ENCODE results near the gene C3orf49.

Gene C3orf49, protein sequence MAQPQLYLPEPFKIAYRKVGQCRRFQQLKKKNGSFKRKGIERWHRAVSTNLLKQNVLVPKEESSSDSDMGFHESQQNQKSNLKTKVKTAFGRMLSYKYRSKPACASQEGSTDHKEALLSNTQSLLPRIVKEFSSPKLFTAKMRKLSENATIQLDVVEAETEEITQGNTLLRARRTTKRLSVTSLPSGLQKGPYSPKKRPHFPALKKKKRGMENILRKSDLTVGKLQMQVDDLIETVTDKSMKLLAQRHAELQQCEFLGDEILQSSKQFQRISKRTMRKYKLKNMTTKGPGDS

DNA sequence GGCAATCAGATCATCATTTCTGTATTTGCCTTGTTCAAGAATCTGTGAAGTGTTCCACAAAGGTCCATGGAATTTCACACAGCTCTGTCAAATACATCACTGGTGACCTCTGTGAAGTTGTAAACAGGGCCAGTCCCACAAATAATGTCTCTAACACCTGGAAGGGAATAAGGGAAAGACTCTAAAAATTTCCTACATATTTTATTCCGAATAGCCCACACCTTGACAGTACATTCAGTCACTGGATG is at the start of gene C3orf49:
C3orf49 (plus strand) TSS at position 149 of the 248 bp plus-strand sequence. CDS start 173 bp downstream, outside the sequence.
- no peak for DNase-seq (ENCODE audit: low spot score)

DNA sequence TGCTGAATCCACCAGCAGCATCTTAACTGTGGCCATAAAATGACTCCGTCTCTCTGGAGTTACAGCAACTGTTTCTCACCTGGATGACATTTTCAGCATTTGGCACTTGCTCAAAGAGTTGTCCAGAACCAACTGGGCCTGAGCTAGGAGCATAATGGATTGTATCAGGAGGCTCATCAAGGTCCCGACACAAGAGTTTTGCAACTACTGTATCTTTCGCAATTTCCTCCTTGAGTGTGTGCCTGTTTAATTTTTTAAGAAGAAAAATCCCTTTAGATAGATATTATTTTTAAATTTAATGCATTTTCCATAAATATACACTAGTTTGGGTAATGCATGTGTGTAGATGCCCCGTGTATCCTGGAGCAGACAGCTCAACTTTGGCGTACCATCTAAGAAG is 44.3 kb upstream of the C3orf49 start:
- no peak for DNase-seq (ENCODE audit: low spot score)

DNA sequence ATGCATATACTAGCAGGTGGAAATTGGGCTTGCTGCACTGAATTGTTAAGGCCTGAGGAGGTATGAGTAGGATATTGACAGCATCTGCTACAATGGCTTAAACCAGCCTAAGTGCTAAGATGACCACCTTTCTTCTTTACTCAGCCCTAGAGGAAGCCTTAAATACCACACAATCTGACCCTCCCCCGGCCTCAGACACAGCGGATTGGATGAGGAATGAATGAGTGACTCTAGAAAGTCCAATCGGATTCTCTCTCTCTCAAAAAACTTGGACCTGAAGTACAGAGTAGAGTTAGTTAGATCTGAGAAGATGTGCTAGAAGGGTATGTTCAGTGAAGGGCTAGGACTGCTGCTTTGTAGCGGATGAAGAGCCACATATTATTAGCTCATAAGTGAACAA is 39.9 kb upstream of the C3orf49 start:
- DNase-seq (ENCODE audit: low spot score) = no peak

DNA sequence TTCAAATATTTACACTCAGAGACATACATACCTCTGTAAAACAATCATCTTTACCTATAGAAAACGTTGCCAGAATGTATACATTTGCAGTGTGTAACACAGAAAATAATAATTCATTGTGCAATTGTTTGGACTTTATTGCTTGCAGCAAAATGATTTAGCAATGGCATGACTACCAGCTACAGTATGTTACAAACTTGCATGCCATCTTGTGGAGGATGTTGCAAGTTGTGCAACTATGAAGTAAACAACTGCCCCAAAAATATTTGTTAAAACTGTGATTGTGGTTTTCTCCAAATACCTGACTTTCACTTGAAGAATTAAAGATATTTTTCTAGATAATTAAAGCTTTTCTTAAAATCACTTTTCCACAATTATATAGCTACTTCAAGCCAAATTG is 27.1 kb upstream of the C3orf49 start:
- DNase-seq (ENCODE audit: low spot score) = no peak

DNA sequence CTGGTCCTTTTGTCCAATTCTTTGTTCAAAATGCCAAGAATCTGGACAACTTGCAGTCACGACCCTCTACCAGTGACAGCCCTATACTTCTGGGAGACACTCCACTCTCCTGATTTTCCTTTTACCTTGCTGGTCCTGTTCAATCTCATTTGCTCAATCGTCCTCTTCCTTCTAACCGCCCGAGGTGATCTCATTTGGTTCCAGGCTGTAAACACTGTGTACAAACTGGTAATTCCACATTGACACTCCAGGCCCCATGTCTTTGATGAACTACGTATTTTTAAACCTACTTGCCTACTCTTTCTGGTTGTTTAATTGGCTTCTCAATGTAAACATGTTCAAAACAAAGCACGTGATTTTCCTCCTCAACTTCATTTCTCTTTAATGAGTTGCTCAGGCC is 23.7 kb upstream of the C3orf49 start:
- DNase-seq (ENCODE audit: low spot score) = no peak

DNA sequence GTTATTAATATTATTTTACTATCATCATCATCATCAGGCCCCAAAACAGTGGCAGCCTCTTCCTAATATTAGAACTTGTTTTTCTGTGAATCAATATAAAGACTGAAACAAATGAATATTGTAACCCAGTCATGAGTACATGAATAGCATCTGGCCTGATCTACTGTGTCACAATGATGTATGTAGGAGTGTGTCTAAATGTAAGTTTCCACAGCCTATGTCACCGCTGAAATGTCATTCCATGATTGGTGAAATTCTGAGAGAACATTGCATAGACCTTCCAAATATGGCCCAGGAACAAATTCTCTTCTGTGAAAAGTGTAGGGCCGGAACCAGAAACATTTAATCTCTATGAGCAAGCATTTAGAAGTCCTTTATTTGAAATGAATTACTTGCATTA is 20.6 kb upstream of the C3orf49 start:
- DNase-seq (ENCODE audit: low spot score) = no peak

DNA sequence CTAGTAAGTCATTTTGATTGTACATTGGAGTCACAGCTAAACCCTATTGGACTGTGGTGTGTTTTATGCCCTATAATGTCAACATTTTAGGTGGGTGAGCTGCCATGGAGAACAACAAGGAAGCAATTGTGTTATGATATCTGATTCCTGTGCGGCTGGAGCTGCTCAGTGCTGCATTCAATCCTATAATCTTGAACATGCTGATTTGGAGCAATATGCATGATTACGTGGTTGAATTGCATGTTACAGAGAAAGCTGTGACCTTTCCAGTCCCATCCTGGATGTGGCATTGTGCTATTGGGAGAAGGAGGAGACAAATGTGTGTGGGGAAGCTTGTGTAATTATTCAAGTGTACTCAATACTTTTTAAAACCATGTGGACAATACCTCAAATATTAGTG is 20.1 kb upstream of the C3orf49 start:
- DNase-seq (ENCODE audit: low spot score) = no peak

DNA sequence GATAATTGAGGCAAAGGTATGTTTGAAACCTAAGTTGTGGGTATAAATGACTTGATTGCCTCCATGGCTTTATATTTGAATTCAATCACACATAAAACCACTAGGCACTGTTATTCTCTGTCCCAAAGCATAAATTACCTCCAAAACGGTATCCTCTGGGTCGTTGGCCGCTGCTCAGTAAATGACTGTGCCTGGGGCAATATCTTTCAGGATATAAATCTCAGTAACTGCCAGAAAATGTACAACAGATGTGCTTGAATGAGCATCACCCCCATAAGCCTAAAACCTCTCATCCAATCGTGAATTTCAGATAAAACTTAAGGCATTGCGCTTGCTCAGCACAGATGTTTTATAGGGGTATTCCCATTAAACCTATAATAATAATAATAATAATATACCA is 19.0 kb upstream of the C3orf49 start:
- DNase-seq (ENCODE audit: low spot score) = no peak

DNA sequence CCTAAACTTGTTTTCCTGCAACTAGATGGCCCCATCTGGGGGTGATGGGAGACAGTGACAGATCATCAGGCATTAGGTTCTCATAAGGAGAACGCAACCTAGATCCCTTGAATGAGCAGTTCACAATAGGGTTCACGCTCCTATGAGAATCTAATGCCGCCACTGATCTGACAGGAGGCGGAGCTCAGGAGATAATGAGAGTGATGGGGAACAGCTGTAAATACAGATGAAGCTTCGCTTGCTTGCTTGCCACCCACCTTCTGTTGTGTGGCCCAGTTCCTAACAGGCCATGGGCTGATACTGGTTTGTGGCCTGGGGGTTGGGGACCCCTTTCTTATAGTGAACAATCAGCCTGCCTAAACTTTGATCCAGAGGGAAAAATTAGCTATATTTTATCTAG is 15.2 kb upstream of the C3orf49 start:
- DNase-seq (ENCODE audit: low spot score) = no peak

DNA sequence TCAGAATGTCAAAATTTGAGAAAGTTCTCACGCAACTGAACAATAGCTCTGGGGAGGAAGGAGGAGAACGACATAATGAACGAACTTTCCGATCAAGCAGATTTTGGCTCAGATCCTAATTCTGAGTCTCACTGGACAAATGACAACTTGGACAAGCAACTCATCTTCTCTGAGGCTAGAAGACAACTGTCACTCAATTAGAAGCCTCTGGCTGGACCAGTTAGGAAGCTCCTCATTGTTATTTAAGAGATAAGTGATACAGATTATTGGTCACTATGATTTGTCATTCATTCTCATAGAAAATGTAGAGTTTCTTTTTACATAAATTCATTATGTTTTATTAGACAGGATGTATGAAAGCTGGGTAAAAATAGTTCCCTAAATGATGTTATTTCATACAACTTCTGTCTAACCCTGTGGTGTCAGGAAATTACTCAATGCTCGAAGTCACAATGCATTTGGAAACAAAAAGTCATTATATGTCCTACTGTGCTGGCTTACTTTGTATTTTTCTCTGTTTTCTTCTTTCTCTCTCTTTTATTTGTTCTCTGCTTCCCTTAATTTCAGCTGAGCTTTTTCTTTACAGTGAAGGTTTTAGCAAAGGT is 11.0 kb upstream of the C3orf49 start:
- DNase-seq (ENCODE audit: low spot score) = no peak

DNA sequence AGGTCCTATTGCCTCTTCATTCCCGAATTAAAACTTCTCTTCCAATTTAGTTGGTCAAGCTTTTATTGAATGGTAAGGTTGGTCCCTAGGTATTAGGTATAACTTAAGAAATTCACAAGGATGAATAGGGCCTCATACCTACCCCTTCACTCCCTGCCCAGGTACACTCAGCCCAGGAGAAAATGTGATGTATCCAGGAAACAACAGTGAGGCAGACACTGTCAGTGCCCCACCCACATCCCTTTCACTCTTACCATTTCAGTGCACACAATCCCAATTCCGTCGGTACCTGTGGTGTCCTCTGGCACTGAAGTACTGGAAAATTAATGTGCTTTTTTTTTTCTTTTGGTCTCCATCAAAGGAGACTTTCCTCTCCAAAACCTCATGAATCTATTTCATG is 10.5 kb upstream of the C3orf49 start:
- no peak for DNase-seq (ENCODE audit: low spot score)

DNA sequence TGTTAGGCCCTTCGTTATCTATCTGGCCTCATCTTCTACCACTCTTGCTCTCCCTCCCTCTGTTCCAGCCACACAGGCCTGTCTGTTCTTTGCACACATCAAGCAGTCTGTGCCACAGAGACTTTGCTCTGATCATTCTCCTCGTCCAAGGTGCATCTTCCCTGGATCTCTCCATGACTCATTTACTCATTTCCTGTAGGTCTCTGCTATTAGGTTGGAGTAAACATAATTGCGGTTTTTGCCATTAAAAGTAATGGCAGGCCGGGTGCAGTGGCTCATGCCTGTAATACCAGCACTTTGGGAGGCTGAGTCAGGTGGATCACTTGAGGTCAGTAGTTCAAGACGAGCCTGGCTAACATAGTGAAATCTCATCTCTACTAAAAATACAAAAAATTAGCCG is 9.5 kb upstream of the C3orf49 start:
- DNase-seq (ENCODE audit: low spot score) = no peak

DNA sequence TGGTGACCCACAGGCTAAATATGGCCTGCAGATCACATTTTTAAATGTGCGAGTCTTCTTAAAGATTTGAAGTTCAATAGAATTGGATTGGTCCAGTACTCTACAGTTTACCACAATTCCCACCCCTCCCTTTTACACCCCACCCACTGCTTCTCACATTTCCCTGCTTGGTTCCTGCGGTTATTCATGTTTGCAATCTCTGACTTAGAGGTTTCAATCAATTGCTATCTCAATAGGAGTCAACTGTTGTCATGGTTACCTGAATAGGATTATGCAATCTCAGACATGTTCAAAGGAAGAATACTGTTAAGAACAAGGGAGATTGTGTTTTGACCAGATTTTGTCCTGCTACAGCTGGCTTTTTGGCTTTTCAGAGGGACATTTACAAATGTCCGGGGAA is 4.9 kb upstream of the C3orf49 start:
- DNase-seq (ENCODE audit: low spot score) = no peak

DNA sequence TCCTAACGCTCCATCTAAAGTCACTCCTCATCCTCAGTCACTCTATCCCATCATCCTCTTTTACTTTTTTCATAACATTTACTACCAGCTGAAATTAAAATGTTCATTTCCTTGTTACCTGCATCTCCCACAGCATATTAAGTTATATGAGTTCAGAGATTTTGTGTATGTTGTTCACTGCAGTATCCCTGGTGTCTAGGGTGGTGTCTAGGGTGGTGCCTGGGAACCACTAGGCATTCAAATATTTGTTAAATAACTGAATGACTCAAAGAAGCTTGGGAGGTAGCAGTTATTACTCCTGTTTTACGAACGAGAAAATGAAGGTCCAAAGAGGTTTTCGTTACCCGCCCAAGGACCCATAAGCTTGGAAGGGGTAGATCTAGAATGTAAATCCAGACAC is 1.9 kb upstream of the C3orf49 start:
- no peak for DNase-seq (ENCODE audit: low spot score)

DNA sequence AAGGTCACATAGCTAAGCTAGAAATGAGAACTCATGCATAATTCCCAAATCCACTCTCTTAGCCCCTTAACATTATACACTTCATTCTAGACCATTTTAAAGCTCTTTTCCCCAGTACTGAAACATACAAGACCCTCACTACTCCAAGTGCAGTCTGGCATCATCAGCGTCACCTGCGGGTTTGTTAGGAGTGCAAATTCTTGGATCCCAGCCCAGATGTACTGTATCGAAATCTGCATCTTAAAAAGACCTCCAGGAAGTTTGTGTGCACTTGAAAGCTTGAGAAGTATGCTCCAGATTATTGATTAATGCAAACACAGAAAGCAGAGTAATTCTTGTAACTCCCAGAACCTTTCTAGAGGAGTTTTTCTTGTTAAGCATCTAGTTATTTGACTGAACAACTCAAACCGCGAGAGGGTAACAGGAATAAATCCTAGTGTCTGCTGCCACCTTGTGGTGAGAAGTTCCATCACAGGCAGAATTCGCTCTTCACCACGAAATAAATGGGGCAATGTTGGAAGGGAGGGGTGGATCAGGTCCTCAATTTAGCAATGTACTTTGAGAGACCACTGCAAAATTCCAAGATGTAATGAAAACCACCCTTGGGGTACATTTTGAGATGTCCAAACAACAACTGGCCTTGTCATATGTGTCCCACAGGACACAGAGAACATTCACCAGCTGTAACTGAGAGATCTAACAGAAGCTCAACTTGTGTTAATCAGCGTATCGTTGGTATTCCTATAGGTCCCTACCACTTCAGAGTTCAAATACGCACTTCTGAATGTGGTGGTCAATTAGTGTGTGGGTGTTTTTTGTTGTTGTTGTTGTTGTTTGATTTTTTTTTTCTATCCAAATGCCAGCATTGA is 583 bp upstream of the C3orf49 start:
- DNase-seq (ENCODE audit: low spot score) = peak; percentile 72

DNA sequence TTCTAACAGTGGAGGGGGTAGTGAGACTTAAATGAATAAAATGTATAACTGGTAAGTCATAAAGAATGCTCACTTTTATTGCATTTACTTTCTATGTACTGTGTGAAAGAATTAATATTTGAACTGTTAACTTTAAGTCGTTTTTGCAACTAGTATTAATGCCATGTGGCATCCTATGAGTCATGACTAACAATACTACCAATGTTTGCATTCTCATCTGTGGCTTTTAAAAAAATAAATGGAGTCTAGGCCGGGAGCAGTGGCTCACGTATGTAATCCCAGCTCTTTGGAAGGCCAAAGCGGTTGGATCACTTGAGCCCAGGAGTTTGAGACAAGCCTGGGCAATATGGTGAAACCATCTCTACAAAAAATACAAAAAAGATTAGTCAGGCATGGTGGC is 5.2 kb downstream of the C3orf49 start:
- DNase-seq (ENCODE audit: low spot score) = no peak

DNA sequence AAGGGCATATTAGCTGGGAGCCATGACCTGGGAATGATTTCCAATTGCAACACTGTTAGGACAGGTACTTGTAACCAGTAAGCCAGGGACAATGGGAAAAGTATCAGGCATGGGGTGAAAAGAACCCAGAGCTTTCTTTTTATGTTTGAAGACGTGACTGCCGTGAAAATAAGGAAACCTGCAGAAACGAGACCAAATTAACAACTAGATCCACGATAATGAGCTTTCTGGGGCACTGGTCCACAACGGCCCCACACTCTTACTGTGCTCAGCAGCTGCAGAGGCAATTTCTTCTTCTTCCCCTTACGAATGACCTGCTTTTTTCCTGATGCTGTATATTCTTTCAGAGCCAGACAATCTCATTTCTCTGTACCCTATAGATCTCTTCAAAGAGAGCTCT is 11.4 kb downstream of the C3orf49 start:
- DNase-seq (ENCODE audit: low spot score) = no peak

DNA sequence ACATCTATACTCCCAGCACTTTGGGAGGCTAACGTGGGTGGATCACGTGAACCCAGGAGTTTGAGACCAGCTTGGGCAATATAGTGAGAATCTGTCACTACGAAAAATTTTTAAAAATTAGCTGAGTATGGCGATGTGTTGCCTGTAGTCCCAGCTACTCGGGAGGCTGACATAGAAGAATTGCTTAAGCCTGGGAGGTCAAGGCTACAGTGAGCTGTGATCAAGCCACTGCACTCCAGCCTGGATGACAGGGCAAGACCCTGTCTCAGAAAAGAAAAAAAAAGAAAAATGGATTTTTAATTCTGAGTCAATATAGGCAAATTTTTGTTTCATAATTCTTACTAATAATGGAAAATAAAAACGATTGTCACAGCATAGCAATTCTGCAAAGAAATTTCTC is 13.3 kb downstream of the C3orf49 start:
- no peak for DNase-seq (ENCODE audit: low spot score)

DNA sequence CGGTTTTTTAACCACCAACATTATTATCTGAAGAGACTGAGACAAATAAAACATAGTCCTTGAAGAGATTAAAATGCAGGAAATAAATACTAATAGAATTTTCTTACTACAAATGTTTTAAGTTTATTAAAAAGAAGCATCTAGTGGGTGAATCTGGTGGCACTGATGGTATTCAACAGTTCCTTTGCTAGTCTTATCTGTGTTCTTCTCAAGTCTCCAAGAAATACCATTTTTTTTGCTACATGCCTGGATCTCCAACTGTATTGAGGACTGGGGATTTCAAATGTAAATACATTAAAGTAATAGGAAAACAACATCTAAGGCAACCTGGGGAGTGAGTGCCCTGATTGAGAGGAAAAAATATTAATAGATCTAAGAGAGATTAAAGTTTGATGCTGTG is 22.6 kb downstream of the C3orf49 start:
- no peak for DNase-seq (ENCODE audit: low spot score)

DNA sequence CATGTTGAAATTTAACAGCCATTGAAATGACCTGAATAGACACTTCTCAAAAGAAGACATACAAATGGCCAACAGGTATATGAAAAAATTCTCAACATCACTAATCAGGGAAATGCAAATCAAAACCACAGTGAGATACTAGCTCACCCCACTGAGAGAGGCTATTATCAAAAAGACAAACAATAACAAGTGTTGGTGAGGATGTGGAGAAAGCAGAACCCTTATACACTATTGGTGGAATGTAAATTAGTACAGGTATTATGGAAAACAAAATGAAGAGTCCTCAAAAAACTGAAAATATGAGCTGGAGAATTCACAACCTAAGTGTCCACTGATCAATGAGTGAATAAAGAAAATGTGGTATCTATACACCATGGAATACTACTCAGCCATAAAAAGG is 23.0 kb downstream of the C3orf49 start:
- no peak for DNase-seq (ENCODE audit: low spot score)

DNA sequence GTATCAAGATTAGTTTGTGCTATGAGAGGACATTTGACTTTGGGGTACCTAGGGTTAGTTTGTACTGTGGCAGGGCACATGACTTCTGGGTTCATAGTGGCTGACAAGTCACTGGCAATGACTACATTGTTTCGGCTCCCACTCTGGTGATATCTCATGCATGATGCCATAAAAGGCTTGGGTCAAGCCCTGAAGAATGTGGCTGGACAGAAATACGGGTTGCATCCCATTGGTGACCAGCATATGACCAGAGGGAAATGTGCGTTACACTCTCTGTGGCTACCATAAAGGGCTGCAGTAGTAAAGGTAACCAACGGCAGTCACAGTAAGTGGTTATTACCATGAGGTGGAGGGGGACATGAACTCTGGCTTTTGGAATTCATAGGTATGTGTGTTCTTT is 26.1 kb downstream of the C3orf49 start:
- DNase-seq (ENCODE audit: low spot score) = no peak

DNA sequence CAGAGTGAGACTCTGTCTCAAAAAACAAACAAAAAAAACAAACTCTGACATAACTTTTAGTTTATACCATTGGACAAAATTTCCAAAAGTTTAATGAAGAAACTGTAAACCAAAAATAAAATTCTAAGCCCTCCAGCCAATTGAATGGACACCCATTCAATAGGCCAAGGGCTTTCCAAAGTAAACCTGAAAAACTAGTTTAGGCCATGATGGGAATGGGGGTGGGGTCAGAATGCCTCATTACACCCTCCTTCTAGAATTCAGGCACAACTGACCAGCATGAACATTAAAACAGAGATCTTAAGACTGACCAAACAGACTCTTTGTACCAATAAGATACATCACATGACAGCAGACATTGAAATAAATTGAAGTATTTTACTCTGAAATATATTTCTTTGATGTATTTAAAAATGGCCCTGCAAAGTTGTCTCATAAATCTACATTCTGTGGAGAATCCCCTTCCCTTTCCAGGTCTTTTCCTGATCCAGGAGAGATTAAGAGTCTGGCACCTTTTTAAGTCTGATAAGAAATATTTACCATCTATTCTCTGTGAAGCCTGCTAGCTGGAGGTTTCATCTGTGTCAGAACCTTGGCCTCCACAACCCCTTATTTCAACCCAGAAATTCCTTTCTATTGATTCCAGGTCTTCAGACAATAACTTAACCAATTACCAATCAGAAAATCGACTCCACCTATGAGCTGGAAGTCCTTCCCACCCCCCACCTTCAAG is 28.8 kb downstream of the C3orf49 start:
- DNase-seq (ENCODE audit: low spot score) = no peak

DNA sequence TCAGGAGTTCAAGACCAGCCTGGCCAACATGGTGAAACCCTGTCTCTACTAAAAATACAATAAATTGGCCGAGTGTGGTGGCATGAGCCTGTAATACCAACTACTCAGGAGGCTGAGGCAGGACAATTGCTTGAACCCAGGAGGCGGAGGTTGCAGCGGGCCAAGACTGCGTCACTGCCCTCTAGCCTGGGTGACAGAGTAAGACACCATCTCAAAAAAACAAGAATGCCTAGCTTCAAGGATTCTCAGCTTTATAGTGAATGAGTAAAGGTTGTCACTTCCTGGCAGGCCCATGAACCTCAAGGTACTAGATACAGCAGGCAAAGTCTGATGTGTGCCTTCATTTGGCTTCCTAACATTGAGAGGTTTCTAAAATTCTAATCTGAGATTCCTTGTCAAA is 30.1 kb downstream of the C3orf49 start:
- DNase-seq (ENCODE audit: low spot score) = no peak

Data from hematopoietic multipotent progenitor cell treated with erythropoietin and hydrocortisone succinate and interleukin-3 and kit ligand, for 15 days (in vitro differentiated cells).